NCI-H1048 (cell line): Measurements from ENCODE around the gene STON1.
"Not testable (repeated sequence)": the region's sequence is repeated elsewhere in the genome, so short reads cannot be mapped to it uniquely, and the experiment has no call there.

Experiments
- DNase-seq: peaks from one replicate; lab custom pipeline; 2025; lab: John Stamatoyannopoulos, UW

The STON1 gene

GRCh38 chr2:48530033-48530811 is at the start of gene STON1:
STON1 (plus strand) TSS chr2:48530154; CDS start chr2:48580634, 50,480 bp downstream.
- no peak for DNase-seq

- no peak for DNase-seq
These were observed 49.4 kb upstream of the STON1 start for GRCh38 chr2:48480526-48480925.

- no peak for DNase-seq
These were observed 47.6 kb upstream of the STON1 start for GRCh38 chr2:48482313-48482712.

- no peak for DNase-seq
These were observed 47.2 kb upstream of the STON1 start for GRCh38 chr2:48482769-48483168.

DNA sequence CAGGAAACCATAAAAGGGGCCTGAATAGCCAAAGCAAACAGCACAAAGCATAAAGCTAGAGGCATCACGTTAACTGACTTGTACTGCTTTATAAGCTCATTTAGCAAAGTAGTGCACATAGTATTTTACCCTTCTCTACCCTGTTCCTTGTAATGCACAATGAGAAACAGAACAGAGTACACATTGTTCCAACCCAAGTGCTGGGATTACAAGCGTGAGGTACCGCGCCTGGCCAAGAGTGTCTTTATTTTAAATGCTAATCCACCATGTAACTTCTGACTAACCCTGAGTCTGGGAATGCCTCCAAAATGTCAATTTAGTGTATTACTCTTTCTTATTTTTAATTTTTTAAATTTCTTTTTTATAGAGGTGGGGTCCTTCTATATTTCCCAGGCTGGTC is 46.4 kb upstream of the STON1 start:
- no peak for DNase-seq

DNA sequence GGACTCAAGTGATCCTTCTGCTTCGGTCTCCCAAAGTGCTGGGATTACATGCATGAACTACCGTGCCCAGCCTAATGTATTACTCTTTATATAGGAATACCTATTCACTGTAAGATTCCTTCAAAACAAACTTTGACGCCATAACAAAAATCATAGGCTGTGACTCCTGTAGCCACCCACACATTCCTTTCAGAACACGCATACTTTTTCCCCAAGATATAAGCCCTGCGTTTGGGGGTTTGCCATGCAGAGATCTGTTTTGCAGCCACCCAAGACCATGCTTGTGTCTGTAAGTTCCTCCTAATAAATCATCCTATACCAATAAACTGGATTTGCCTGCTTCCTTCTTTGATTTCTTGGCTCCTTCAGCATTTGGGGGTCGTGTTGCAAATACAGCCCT is 46.0 kb upstream of the STON1 start:
- no peak for DNase-seq

GRCh38 chr2:48488545-48488944 is 41.4 kb upstream of the STON1 start:
- DNase-seq, result no peak

DNA sequence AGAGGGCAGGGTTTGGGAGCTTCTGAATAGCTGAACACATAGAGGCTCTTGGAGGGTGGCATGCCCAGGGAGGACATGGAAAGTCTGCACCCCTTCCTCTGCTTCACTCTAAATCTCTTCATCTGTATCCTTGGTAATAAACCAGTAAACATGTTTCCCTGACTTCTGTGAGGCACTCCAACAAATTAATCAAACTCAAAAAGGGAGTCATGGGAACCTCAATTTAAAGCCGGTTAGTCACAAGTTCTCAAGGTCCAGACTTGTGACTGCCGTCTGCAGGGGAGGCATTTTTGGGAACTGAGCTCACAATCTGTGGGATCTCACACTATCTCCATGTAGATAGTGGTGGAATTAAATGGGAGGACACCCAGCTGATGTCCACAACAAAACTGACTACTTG is 33.1 kb upstream of the STON1 start:
- no peak for DNase-seq

- no peak for DNase-seq
These were observed 25.2 kb upstream of the STON1 start for GRCh38 chr2:48504647-48505327.

DNA sequence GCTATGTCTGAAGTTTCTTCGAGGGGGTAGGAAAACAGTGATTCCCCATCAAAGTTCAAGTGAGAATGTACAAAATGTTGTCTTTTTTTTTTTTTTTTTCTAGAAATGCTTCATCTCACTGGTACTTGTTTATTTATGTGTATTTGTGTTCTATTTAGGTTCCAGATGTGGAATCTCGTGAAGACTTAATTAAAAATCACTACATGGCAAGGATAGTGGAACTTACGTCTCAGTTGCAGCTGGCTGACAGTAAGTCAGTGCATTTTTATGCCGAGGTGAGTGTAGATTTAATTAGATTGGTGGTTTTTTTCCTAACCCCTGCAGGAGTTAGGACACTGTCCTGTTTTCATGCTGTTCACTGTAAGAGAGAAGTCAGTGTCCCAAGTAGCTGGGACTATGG is 22.8 kb upstream of the STON1 start:
- no peak for DNase-seq

DNA sequence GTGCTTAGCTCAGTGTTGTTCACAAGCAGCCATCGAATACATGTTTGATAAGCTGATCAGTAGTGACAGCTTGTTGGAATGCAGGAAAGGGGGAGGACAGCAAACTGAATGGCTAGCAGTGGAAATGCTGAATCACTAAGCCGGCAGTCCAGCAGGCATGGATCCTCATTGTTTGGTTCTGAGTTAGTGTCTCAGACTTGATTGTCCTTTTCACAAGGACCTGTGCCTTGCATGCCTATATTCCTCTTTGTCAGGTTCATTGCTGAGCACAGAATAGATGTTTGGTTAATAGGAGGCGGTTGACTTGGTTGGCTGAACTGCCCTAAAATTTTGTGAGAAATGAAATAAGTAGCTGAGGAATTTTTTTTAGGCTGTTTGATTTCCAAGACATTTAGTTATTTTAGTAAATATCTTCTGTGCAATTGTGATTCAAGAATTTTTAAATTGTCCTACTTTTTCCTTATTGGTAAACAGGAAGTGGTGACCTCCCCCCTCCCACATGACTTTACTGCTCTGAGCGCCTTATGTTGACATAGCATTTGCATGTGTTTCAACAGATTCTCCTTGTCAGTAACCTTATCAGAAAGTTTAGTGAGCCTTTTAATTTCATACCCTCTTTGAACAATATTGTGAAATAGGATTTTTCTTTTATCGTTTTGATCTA is 21.4 kb upstream of the STON1 start:
- DNase-seq, result no peak

DNA sequence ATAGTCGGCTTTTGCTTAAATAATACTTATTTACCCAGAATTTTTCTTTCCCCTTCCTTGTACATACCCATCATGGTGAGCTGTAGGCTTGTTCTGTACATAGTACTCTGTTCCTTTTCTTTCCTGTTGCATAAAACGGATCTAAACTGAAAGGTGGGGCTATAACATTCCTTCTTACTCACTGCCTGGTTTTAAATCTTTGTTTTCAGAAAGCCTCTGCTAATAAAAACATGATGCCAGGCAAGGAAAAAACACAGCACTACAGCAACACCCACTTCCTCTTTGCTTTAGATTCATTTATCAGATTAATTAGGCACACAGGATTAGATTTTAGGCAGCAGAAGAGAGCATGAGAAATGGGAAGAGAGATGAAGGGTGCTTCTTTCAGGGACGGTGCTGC is 19.6 kb upstream of the STON1 start:
- DNase-seq, result no peak

- no peak for DNase-seq
These were observed 18.0 kb upstream of the STON1 start for GRCh38 chr2:48511849-48512470.

DNA sequence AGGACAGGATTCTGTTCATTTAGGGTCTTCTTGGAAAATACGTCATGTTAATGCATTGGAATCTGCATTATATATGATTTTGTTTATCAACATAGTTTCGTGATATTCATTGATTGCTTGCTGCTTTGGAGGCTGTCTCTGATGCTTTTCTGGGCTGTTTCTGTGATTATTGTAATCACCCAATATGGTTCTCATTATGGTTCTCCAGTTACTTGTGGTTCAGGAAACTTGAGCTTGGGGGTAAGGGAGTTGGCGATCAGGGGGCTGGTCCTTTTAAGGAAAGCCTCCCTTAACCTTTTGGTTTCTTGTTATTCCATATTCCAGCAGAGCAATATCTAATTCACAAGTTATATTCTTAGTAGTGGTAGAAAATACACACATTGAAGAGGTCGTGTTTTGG is 17.4 kb upstream of the STON1 start:
- DNase-seq, result no peak

DNA sequence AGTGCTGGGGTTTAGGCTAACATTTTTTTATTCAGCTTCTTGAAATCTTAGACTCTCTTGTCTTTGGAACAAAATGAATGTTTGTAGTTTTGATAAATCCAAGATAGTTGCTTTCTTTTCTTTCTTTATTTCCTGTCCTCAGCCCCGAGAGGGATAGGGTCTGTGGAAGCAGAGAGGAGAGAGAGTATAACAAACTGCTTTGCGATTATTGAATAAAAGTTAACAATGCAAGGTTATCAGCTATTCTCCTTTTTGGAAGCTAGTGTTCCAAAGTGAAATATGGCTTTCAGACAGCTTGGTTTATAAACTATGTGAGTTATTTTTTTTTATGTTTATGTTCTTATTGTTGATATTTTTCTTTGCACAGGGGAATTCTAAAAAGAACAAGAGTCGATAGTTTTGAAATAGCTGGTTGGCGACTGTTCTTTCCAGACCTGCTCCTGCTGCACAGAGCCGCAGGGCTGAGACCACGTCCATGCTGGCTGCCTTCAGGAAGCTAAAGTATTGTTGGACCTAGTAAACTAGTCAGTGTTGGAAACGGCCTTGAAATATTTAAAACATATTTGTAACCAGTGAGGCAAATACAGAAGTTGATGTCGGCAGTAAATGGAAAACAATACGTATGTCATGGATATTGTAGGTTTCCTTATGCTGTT is 15.5 kb upstream of the STON1 start:
- no peak for DNase-seq

- no peak for DNase-seq
These were observed 14.4 kb upstream of the STON1 start for GRCh38 chr2:48515513-48515985.

- DNase-seq, result no peak
These were observed 10.4 kb upstream of the STON1 start for GRCh38 chr2:48519593-48519992.

- DNase-seq, result not testable (repeated sequence)
These were observed 5.2 kb upstream of the STON1 start for GRCh38 chr2:48524756-48525155.

DNA sequence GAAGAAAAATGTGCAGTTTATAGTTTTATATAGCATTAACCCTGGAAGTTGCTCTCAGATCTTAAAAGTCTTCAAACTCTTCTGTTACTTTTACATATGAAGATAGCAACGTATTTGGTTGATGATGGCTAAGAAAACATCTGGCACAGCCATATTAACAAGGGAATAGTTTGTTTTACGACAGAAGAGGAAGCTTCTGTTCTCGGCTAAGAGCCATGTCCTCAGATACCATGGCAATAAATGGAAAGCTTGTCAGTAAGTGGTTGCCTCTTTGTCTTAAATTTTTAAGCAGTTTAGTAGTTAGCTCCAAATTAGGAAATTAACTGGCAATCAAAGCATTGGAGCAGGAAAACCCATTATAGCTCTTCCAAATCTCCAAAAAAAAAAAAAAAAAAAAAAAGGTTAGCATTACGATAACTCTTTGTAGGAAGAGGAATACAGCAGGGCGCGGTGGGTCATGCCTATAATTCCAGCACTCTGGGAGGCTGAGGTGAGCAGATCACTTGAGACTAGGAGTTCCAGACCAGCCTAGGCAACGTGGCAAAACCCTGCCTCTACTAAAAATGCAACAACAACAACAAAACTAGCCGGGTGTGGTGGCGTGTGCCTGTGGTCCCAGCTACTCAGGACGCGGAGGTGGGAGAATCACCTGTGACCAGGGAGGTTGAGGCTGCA is 4.5 kb upstream of the STON1 start:
- no peak for DNase-seq

- no peak for DNase-seq
These were observed 2.6 kb upstream of the STON1 start for GRCh38 chr2:48527226-48527885.

GRCh38 chr2:48528431-48528830 is 1.5 kb upstream of the STON1 start:
- DNase-seq, result no peak
